Activated CD8-positive, alpha-beta memory T cell treated with anti-CD3 and anti-CD28 coated beads, Interleukin-2, amount 10 ng/mL, durations not matched to agents 7 days and 5 days (primary cell): ENCODE data around the gene ANO3. TPM values are rescaled to one million over a fixed set of nuclear protein-coding genes. Genes with fewer than 3 reads are reported as not detected.

Source experiments
- ATAC-seq: fragments of 150-1000 bp; cut with Tn5 transposase; one replicate; pipeline ENCODE4 v1.10.0; 2021; ENCODE audit warnings: moderate library complexity
- CTCF ChIA-PET: fragments of 350-600 bp; sonication (Branson Sonifier 250); formaldehyde crosslinking; loops from one replicate; lab custom pipeline; 2021; ENCODE audit warnings: antibody characterized with exemption; lab: Charles Lee
- DNase-seq: peaks from one replicate; pipeline ENCODE4 v3.0.0-alpha.2; 2020
- H3K27ac Mint-ChIP-seq: one replicate; pipeline ENCODE4 v1.8.0; 2021; ENCODE audit warnings: mild to moderate bottlenecking, mixed read lengths
- H3K27me3 Mint-ChIP-seq: one replicate; pipeline ENCODE4 v1.8.0; 2021; ENCODE audit warnings: mixed read lengths
- H3K36me3 Mint-ChIP-seq: one replicate; pipeline ENCODE4 v1.8.0; 2021; ENCODE audit warnings: mild to moderate bottlenecking, mixed read lengths
- H3K4me1 Mint-ChIP-seq: one replicate; pipeline ENCODE4 v1.8.0; 2021; ENCODE audit warnings: mixed read lengths
- H3K4me3 Mint-ChIP-seq: one replicate; pipeline ENCODE4 v1.8.0; 2021; ENCODE audit warnings: mild to moderate bottlenecking, moderate library complexity, mixed read lengths
- H3K9me3 Mint-ChIP-seq: one replicate; pipeline ENCODE4 v1.8.0; 2022; ENCODE audit warnings: low read depth, mixed read lengths
- total RNA-seq, 2 experiments: library from RNA; stranded (reverse); gene quantifications; one replicate each; pipeline ENCODE4 v1.2.3, GENCODE V29; 2021

ANO3 gene
- total RNA-seq, 2 experiments from 2014 or later: 0.05 TPM; not detected in 1

GRCh38 chr11:26480041-26480440, 148.1 kb downstream of the ANO3 start:
- H3K4me1 Mint-ChIP-seq: no peaks in the 10 kb centered on the region
- peaks cover 11% of the 10 kb centered on the region for H3K9me3 Mint-ChIP-seq
- CTCF ChIA-PET: no interaction called here
- no peak for DNase-seq
- H3K4me3 Mint-ChIP-seq: no peak overlapping the region
- no peak overlapping the region for H3K27ac Mint-ChIP-seq
- no peaks in the 10 kb centered on the region for H3K36me3 Mint-ChIP-seq
- H3K27me3 Mint-ChIP-seq: no peaks in the 10 kb centered on the region
- ATAC-seq: no peak

GRCh38 chr11:26483108-26483507, 151.2 kb downstream of the ANO3 start:
- ATAC-seq (no peak), DNase-seq (no peak)
- CTCF ChIA-PET: no interaction called here
- Mint-ChIP-seq H3K4me3 (no peak overlapping the region), H3K27me3 (no peaks in the 10 kb centered on the region), H3K36me3 (no peaks in the 10 kb centered on the region), H3K27ac (no peak overlapping the region), H3K9me3 (peaks cover 20% of the 10 kb centered on the region), H3K4me1 (no peaks in the 10 kb centered on the region)

- Mint-ChIP-seq H3K4me3 (no peak overlapping the region), H3K27ac (no peak overlapping the region), H3K4me1 (no peaks in the 10 kb centered on the region), H3K27me3 (no peaks in the 10 kb centered on the region), H3K9me3 (peaks cover 8% of the 10 kb centered on the region), H3K36me3 (no peaks in the 10 kb centered on the region)
- CTCF ChIA-PET: no interaction called here
- DNase-seq (no peak), ATAC-seq (no peak)
Measured at GRCh38 chr11:26490546-26490945, 158.6 kb downstream of the ANO3 start.

GRCh38 chr11:26493616-26494015, 161.7 kb downstream of the ANO3 start:
- no peaks in the 10 kb centered on the region for H3K27me3 Mint-ChIP-seq
- CTCF ChIA-PET: no interaction called here
- H3K27ac Mint-ChIP-seq: no peak overlapping the region
- H3K4me1 Mint-ChIP-seq: no peaks in the 10 kb centered on the region
- H3K4me3 Mint-ChIP-seq: no peak overlapping the region
- ATAC-seq: no peak
- H3K9me3 Mint-ChIP-seq: peaks cover 3% of the 10 kb centered on the region
- no peak for DNase-seq
- no peaks in the 10 kb centered on the region for H3K36me3 Mint-ChIP-seq

GRCh38 chr11:26507229-26507628, 175.3 kb downstream of the ANO3 start:
- CTCF ChIA-PET: no interaction called here
- DNase-seq (no peak), ATAC-seq (no peak)
- H3K9me3 Mint-ChIP-seq: peaks cover 9% of the 10 kb centered on the region
- H3K4me3 Mint-ChIP-seq: no peak overlapping the region
- no peak overlapping the region for H3K27ac Mint-ChIP-seq
- no peaks in the 10 kb centered on the region for H3K36me3 Mint-ChIP-seq
- H3K4me1 Mint-ChIP-seq: no peaks in the 10 kb centered on the region
- no peaks in the 10 kb centered on the region for H3K27me3 Mint-ChIP-seq

GRCh38 chr11:26510164-26510563, 178.2 kb downstream of the ANO3 start:
- Mint-ChIP-seq H3K27me3 (no peaks in the 10 kb centered on the region), H3K9me3 (peaks cover 9% of the 10 kb centered on the region), H3K4me3 (no peak overlapping the region), H3K4me1 (no peaks in the 10 kb centered on the region), H3K27ac (no peak overlapping the region), H3K36me3 (no peaks in the 10 kb centered on the region)
- ATAC-seq (no peak), DNase-seq (no peak)
- CTCF ChIA-PET: no interaction called here

- Mint-ChIP-seq H3K27me3 (no peaks in the 10 kb centered on the region), H3K4me1 (no peaks in the 10 kb centered on the region), H3K36me3 (no peaks in the 10 kb centered on the region), H3K27ac (no peak overlapping the region), H3K9me3 (peaks cover 6% of the 10 kb centered on the region), H3K4me3 (no peak overlapping the region)
- CTCF ChIA-PET: no interaction called here
- DNase-seq (no peak), ATAC-seq (no peak)
Measured at GRCh38 chr11:26510756-26511155, 178.8 kb downstream of the ANO3 start.

- CTCF ChIA-PET: no interaction called here
- peaks cover 8% of the 10 kb centered on the region for H3K9me3 Mint-ChIP-seq
- H3K27me3 Mint-ChIP-seq: no peaks in the 10 kb centered on the region
Measured at GRCh38 chr11:26512196-26512595, 180.3 kb downstream of the ANO3 start.

GRCh38 chr11:26519469-26519868, 187.5 kb downstream of the ANO3 start:
- no peaks in the 10 kb centered on the region for H3K36me3 Mint-ChIP-seq
- no peak for DNase-seq
- H3K4me3 Mint-ChIP-seq: no peak overlapping the region
- no peak for ATAC-seq
- H3K4me1 Mint-ChIP-seq: no peaks in the 10 kb centered on the region
- no peak overlapping the region for H3K27ac Mint-ChIP-seq
- no peaks in the 10 kb centered on the region for H3K27me3 Mint-ChIP-seq
- peaks cover 6% of the 10 kb centered on the region for H3K9me3 Mint-ChIP-seq
- CTCF ChIA-PET: no interaction called here

More at GRCh38 chr11:26512196-26512595, 180.3 kb downstream of the ANO3 start:
- H3K4me1 Mint-ChIP-seq: no peaks in the 10 kb centered on the region
- no peak overlapping the region for H3K27ac Mint-ChIP-seq
- H3K36me3 Mint-ChIP-seq: no peaks in the 10 kb centered on the region
- ATAC-seq (no peak), DNase-seq (no peak)
- no peak overlapping the region for H3K4me3 Mint-ChIP-seq

GRCh38 chr11:26522912-26523610, 191.1 kb downstream of the ANO3 start:
- CTCF ChIA-PET: no interaction called here
- no peaks in the 10 kb centered on the region for H3K36me3 Mint-ChIP-seq
- DNase-seq: no peak
- H3K9me3 Mint-ChIP-seq: peaks cover 4% of the 10 kb centered on the region
- no peaks in the 10 kb centered on the region for H3K4me1 Mint-ChIP-seq
- no peak overlapping the region for H3K4me3 Mint-ChIP-seq
- no peaks in the 10 kb centered on the region for H3K27me3 Mint-ChIP-seq
- no peak for ATAC-seq
- H3K27ac Mint-ChIP-seq: no peak overlapping the region

- ATAC-seq (no peak), DNase-seq (no peak)
- H3K27me3 Mint-ChIP-seq: no peaks in the 10 kb centered on the region
- H3K9me3 Mint-ChIP-seq: peaks cover 4% of the 10 kb centered on the region
- H3K27ac Mint-ChIP-seq: no peak overlapping the region
- H3K36me3 Mint-ChIP-seq: no peaks in the 10 kb centered on the region
- H3K4me3 Mint-ChIP-seq: no peak overlapping the region
- CTCF ChIA-PET: no interaction called here
- no peaks in the 10 kb centered on the region for H3K4me1 Mint-ChIP-seq
Measured at GRCh38 chr11:26527685-26528084, 195.8 kb downstream of the ANO3 start.

- no peak for ATAC-seq
- peaks cover 5% of the 10 kb centered on the region for H3K9me3 Mint-ChIP-seq
- no peaks in the 10 kb centered on the region for H3K4me1 Mint-ChIP-seq
- H3K27me3 Mint-ChIP-seq: no peaks in the 10 kb centered on the region
- no peak overlapping the region for H3K4me3 Mint-ChIP-seq
- H3K36me3 Mint-ChIP-seq: no peaks in the 10 kb centered on the region
- DNase-seq: no peak
- CTCF ChIA-PET: no interaction called here
- no peak overlapping the region for H3K27ac Mint-ChIP-seq
Measured at GRCh38 chr11:26537341-26537740, 205.4 kb downstream of the ANO3 start.

GRCh38 chr11:26539517-26539916, 207.6 kb downstream of the ANO3 start:
- Mint-ChIP-seq H3K36me3 (no peaks in the 10 kb centered on the region), H3K27me3 (no peaks in the 10 kb centered on the region), H3K9me3 (no peaks in the 10 kb centered on the region), H3K4me1 (no peaks in the 10 kb centered on the region), H3K27ac (no peak overlapping the region), H3K4me3 (no peak overlapping the region)
- ATAC-seq (no peak), DNase-seq (no peak)
- CTCF ChIA-PET: no interaction called here

- no peaks in the 10 kb centered on the region for H3K4me1 Mint-ChIP-seq
- CTCF ChIA-PET: no interaction called here
- no peak for ATAC-seq
- H3K27me3 Mint-ChIP-seq: no peaks in the 10 kb centered on the region
- DNase-seq: no peak
- no peaks in the 10 kb centered on the region for H3K36me3 Mint-ChIP-seq
- H3K4me3 Mint-ChIP-seq: no peak overlapping the region
- peaks cover 4% of the 10 kb centered on the region for H3K9me3 Mint-ChIP-seq
- no peak overlapping the region for H3K27ac Mint-ChIP-seq
Measured at GRCh38 chr11:26541870-26542269, 209.9 kb downstream of the ANO3 start.
